Endodermal cell (in vitro differentiated cells): ENCODE data around the gene FAAP20. TPM values are rescaled to one million over a fixed set of nuclear protein-coding genes. Genes with fewer than 3 reads are reported as not detected.

Source experiments
- DNase-seq: peaks from one replicate; pipeline ENCODE4 v3.0.0-alpha.2; 2017
- H3K27ac ChIP-seq: 2 replicates; pipeline ENCODE4 v1.5.1; 2013; ENCODE audit warnings: mild to moderate bottlenecking, low read depth, low read length, moderate library complexity
- H3K27me3 ChIP-seq: 2 replicates; pipeline ENCODE4 v1.6.1; 2013; ENCODE audit warnings: mild to moderate bottlenecking, low read length, moderate library complexity; ENCODE audit not compliant: insufficient read depth, control insufficient read depth, poor library complexity, severe bottlenecking
- H3K36me3 ChIP-seq: 2 replicates; pipeline ENCODE4 v1.7.0; 2013; ENCODE audit warnings: mild to moderate bottlenecking, low read length, moderate library complexity; ENCODE audit not compliant: control insufficient read depth, insufficient read depth
- H3K4me1 ChIP-seq: one replicate; pipeline ENCODE4 v1.7.0; 2013; ENCODE audit warnings: low read length; ENCODE audit not compliant: control insufficient read depth, insufficient read depth
- H3K4me3 ChIP-seq: 2 replicates; pipeline ENCODE4 v1.5.1; 2013; ENCODE audit warnings: mild to moderate bottlenecking, low read length, moderate library complexity
- H3K9ac ChIP-seq: 2 replicates; pipeline ENCODE4 v1.6.1; 2013; ENCODE audit warnings: mild to moderate bottlenecking, low read length, moderate library complexity; ENCODE audit not compliant: poor library complexity, severe bottlenecking; ENCODE audit errors: extremely low read depth
- H3K9me3 ChIP-seq: 2 replicates; pipeline ENCODE4 v1.6.1; 2013; ENCODE audit warnings: mild to moderate bottlenecking, low read length, moderate library complexity; ENCODE audit not compliant: control insufficient read depth
- H3K27ac Mint-ChIP-seq: 2 replicates; pipeline ENCODE4 v1.8.0; 2020; ENCODE audit warnings: mixed read lengths
- H3K27me3 Mint-ChIP-seq: 2 replicates; pipeline ENCODE4 v1.8.0; 2021; ENCODE audit warnings: mild to moderate bottlenecking, mixed read lengths; ENCODE audit not compliant: insufficient read depth
- H3K36me3 Mint-ChIP-seq: 2 replicates; pipeline ENCODE4 v1.8.0; 2020; ENCODE audit warnings: low read depth, mixed read lengths
- H3K4me1 Mint-ChIP-seq: 2 replicates; pipeline ENCODE4 v1.8.0; 2020; ENCODE audit warnings: mixed read lengths
- H3K4me3 Mint-ChIP-seq: 2 replicates; pipeline ENCODE4 v1.8.0; 2020; ENCODE audit warnings: mild to moderate bottlenecking, moderate library complexity, mixed read lengths
- H3K9me3 Mint-ChIP-seq: 2 replicates; pipeline ENCODE4 v1.8.0; 2020; ENCODE audit warnings: mild to moderate bottlenecking, mixed read lengths
- CTCF ChIP-seq: fragments of 200-600 bp; sonication (generic); conservative IDR thresholded peaks from 2 replicates; pipeline ENCODE4 v1.5.0; 2021; ENCODE audit warnings: antibody characterized with exemption, mild to moderate bottlenecking
- WGBS, 2 experiments: methylation state at CpG; one replicate each; pipeline versions ENCODE4 v1.1.5 to v1.1.7; 2013; ENCODE audit warnings: missing lambda C conversion rate in 2 of 2, mixed read lengths in 1 of 2; ENCODE audit not compliant: insufficient coverage in 1 of 2, insufficient read length in 1 of 2; 5-methylcytosine and 5-hydroxymethylcytosine counted together
- total RNA-seq, 2 donors: library from RNA; stranded (reverse); fragmentation: NEBNext Ultra II Directional in 1 of 2; extraction: Animal tissue kit (Norgen Biotek cat#: 25700) in 1 of 2; gene quantifications; 2 replicates in 1 of 2; 3 replicates in 1 of 2; pipeline ENCODE4 v1.2.1, GENCODE V29; 2021

FAAP20 gene
- total RNA-seq, 2 donors from 2014 or later, result 126 to 154 TPM

DNA sequence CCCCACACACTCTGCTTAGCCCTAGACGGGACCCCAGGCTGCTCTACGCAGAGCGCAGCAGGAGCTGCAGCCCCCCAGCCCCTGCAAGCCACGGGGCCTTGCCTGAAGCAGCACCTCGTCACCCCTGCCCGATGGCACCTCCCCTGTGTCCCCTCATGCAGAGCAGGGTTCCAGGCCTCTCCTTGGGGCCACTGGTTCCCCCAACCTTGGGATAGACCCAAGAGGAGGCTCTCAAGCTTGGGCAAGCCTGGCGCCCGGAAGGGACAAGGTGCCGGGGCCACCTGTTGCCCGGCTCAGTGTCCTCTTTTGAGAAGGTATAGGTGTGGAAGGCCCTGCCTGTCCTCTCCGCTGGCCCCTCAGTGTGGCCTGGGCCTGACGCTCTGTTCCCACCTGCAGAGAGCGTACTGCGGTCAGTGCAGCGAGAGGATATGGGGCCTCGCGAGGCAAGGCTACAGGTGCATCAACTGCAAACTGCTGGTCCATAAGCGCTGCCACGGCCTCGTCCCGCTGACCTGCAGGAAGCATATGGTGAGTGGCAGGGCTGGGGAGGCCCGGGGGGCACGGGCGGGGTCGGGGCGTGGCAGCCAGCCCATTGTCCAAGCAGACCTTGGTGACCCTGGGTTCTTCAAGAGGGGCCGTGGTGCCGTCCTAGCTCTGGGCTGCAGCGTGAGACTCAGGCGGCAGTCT lies 50.6 kb downstream of the FAAP20 start:
- Histone ChIP-seq H3K4me1 (no peaks in the 10 kb centered on the region), H3K36me3 (peaks cover 16% of the 10 kb centered on the region), H3K4me3 (no peak overlapping the region), H3K27ac (no peak overlapping the region), H3K9ac (no peak overlapping the region), H3K9me3 (no peaks in the 10 kb centered on the region), H3K27me3 (no peaks in the 10 kb centered on the region)
- Mint-ChIP-seq H3K9me3 (no peaks in the 10 kb centered on the region), H3K27ac (no peak overlapping the region), H3K27me3 (no peaks in the 10 kb centered on the region), H3K36me3 (peaks cover 24% of the 10 kb centered on the region), H3K4me3 (no peak overlapping the region), H3K4me1 (no peaks in the 10 kb centered on the region)
- WGBS, 2 experiments, result 96 to 97% methylated on average over 19 to 30 of the region's 30 CpGs
- no peak for TF ChIP-seq CTCF
- DNase-seq, result no peak

- no peak for TF ChIP-seq CTCF
- peaks cover 6% of the 10 kb centered on the region for H3K4me1 Mint-ChIP-seq
- H3K36me3 ChIP-seq, result peaks cover 6% of the 10 kb centered on the region
Observed at GRCh38 chr1:2141025-2141424, 53.5 kb downstream of the FAAP20 start.

More at GRCh38 chr1:2141025-2141424, 53.5 kb downstream of the FAAP20 start:
- Mint-ChIP-seq H3K27ac (no peak overlapping the region), H3K9me3 (no peaks in the 10 kb centered on the region), H3K36me3 (peaks cover 38% of the 10 kb centered on the region), H3K4me3 (no peak overlapping the region), H3K27me3 (no peaks in the 10 kb centered on the region)
- Histone ChIP-seq H3K9ac (no peak overlapping the region), H3K9me3 (no peaks in the 10 kb centered on the region), H3K4me1 (no peaks in the 10 kb centered on the region), H3K27ac (no peak overlapping the region), H3K4me3 (no peak overlapping the region), H3K27me3 (no peaks in the 10 kb centered on the region)
- WGBS, 2 experiments, result 91% methylated on average over 4 of the region's 4 CpGs; no CpG with 5 or more reads in 1 of the 2 experiments
- no peak for DNase-seq

Other genes with a start within 250 kb of the FAAP20 start
- gene CFAP74, start 191.0 kb downstream of the FAAP20 start, total RNA-seq, result under 1 TPM; 0.58 to 0.75 TPM
- gene GABRD, start 175.4 kb downstream of the FAAP20 start, total RNA-seq, result not detected
- 10 to 100 TPM; 49.9 to 68.5 TPM for gene PRKCZ, start 144.4 kb downstream of the FAAP20 start, total RNA-seq
- 10 to 100 TPM; 65.4 to 79.2 TPM for gene SKI, start 33.5 kb upstream of the FAAP20 start, total RNA-seq
- gene MORN1, start 196.8 kb upstream of the FAAP20 start, total RNA-seq, result 10 to 100 TPM; 21.3 to 24.9 TPM
- 100 to 1,000 TPM; 114 TPM for gene RER1, start 197.1 kb upstream of the FAAP20 start, total RNA-seq
- gene PEX10, start 217.8 kb upstream of the FAAP20 start, total RNA-seq, result 10 to 100 TPM; 35.6 TPM